NT2/D1 (cell line): ENCODE measurements around the gene KAZN.

ENCODE experiments used
- SUZ12 ChIP-seq: IDR thresholded peaks from 2 replicates; pipeline ENCODE4 v1.6.1; 2011; ENCODE audit not compliant: insufficient read length, insufficient read depth; ENCODE audit errors: extremely low read depth
- YY1 ChIP-seq: IDR thresholded peaks from 2 replicates; pipeline ENCODE4 v1.6.1; 2011; ENCODE audit not compliant: insufficient read length, insufficient read depth
- ZNF274 ChIP-seq: IDR thresholded peaks from 2 replicates; pipeline ENCODE4 v1.6.1; 2011; ENCODE audit warnings: mild to moderate bottlenecking, low read depth, low read length

- no peak for TF ChIP-seq ZNF274
- TF ChIP-seq YY1: no peak
- TF ChIP-seq SUZ12: no peak
Measured at GRCh38 chr1:14954210-14954609, 355.7 kb downstream of the KAZN start.
